Panc1 (cell line): ENCODE measurements around the gene DNAAF5. TPM values are rescaled to one million over a fixed set of nuclear protein-coding genes. Genes with fewer than 3 reads are reported as not detected.

Experiments
- ATAC-seq: fragments of 200-7000 bp; cut with Tn5 transposase; 2 replicates; pipeline ENCODE4 v1.9.1; 2020; ENCODE audit warnings: mild to moderate bottlenecking, moderate library complexity
- BruUV-seq: library from RNA; stranded (reverse); fragments of 400-500 nt; replicated peaks from 2 replicates; lab custom pipeline; 2021; lab: Mats Ljungman, UMichigan
- CTCF ChIA-PET: fragments of 300-600 bp; sonication (Branson Sonifier 250); formaldehyde crosslinking; loops from one replicate; lab custom pipeline; 2022; ENCODE audit warnings: antibody characterized with exemption; lab: Charles Lee
- POLR2A ChIA-PET: fragments of 300-600 bp; sonication (Branson Sonifier 250); formaldehyde crosslinking; loops from one replicate; lab custom pipeline; 2022; ENCODE audit warnings: antibody characterized with exemption; lab: Charles Lee
- DNase-seq: peaks from one replicate; pipeline ENCODE4 v3.0.0-alpha.2; 2010; ENCODE audit warnings: low read depth, low spot score
- H3K27ac ChIP-seq: 2 replicates; pipeline ENCODE4 v1.5.1; 2011; ENCODE audit warnings: mild to moderate bottlenecking, low read length, inconsistent platforms
- H3K27me3 ChIP-seq: fragments of 200-500 bp; sonication (Bioruptor generic); 2 replicates; pipeline ENCODE4 v1.6.0; 2014; ENCODE audit warnings: low read length, inconsistent platforms; ENCODE audit not compliant: control insufficient read depth, insufficient read depth
- H3K36me3 ChIP-seq: fragments of 200-500 bp; sonication (Bioruptor generic); 2 replicates; pipeline ENCODE4 v1.5.1; 2014; ENCODE audit warnings: inconsistent platforms, mild to moderate bottlenecking, low read length, moderate library complexity; ENCODE audit not compliant: control insufficient read depth, insufficient read depth
- H3K4me1 ChIP-seq: 2 replicates; pipeline ENCODE4 v1.5.1; 2011; ENCODE audit warnings: inconsistent platforms, mild to moderate bottlenecking, low read length, moderate library complexity; ENCODE audit not compliant: control insufficient read depth, insufficient read depth
- H3K4me3 ChIP-seq, 2 experiments: 2 replicates each; pipeline ENCODE4 v1.5.1; 2011 to 2012; ENCODE audit warnings: low read depth in 2 of 2, low read length in 2 of 2, mild to moderate bottlenecking in 2 of 2, inconsistent platforms in 1 of 2, moderate library complexity in 1 of 2
- H3K9me3 ChIP-seq: fragments of 200-500 bp; sonication (Bioruptor generic); 2 replicates; pipeline ENCODE4 v1.5.1; 2014; ENCODE audit warnings: low read depth, mild to moderate bottlenecking, inconsistent platforms, low read length, moderate library complexity; ENCODE audit not compliant: control insufficient read depth, insufficient read depth
- POLR2AphosphoS5 ChIP-seq: IDR thresholded peaks from 2 replicates; pipeline ENCODE4 v1.6.1; 2012; ENCODE audit warnings: mild to moderate bottlenecking, low read depth, low read length, moderate library complexity
- REST ChIP-seq, 2 experiments: IDR thresholded peaks; 2 replicates each; pipeline ENCODE4 v1.6.1; 2011 to 2012; ENCODE audit warnings: low read depth in 2 of 2, control low read depth in 1 of 2, low read length in 1 of 2, mild to moderate bottlenecking in 1 of 2, moderate library complexity in 1 of 2; ENCODE audit not compliant: insufficient read depth in 1 of 2
- SIN3A ChIP-seq: IDR thresholded peaks from 2 replicates; pipeline ENCODE4 v1.6.1; 2012; ENCODE audit warnings: low read depth, mild to moderate bottlenecking, low read length, moderate library complexity, borderline replicate concordance; ENCODE audit not compliant: insufficient read depth
- TCF7L2 ChIP-seq: IDR thresholded peaks from 2 replicates; pipeline ENCODE4 v1.6.1; 2011; ENCODE audit warnings: mild to moderate bottlenecking, low read depth, low read length, inconsistent platforms
- in situ Hi-C: cut with HindIII; loops from 2 replicates; pipeline ENCODE4 v1.10.0; 2016; ENCODE audit warnings: low sequenced_read_pairs, low pct_unique_long_range_greater_than_20kb
- intact Hi-C: fragments of 100-400 bp; cut with micrococcal nuclease; formaldehyde crosslinking; loops from one replicate; pipeline ENCODE4 v1.10.0; 2022; ENCODE audit not compliant: unreplicated experiment
- total RNA-seq: library from RNA; stranded (reverse); gene quantifications from one replicate; pipeline ENCODE4 v1.2.1, GENCODE V29; 2021; ENCODE audit not compliant: unreplicated experiment
- TF ChIP-seq, protein P1 (sequence below): fragments of 450-650 bp; IDR thresholded peaks from 2 replicates; pipeline ENCODE4 v1.5.1; 2017; ENCODE audit warnings: mild to moderate bottlenecking

The DNAAF5 gene
- total RNA-seq, 1 experiment from 2014 or later = 79.5 TPM

- ChIA-PET POLR2A (no interaction called here), CTCF (no interaction called here)
- no peak overlapping the region for H3K4me3 ChIP-seq
- TF ChIP-seq TCF7L2 (no peak), SIN3A (no peak), REST (IDR thresholded peaks at IDR 0.05; ENCODE audit: insufficient read depth in 1 of 2, low read depth in 2 of 2, low read length in 1 of 2) (no peak), POLR2AphosphoS5 (no peak)
- TF ChIP-seq, protein P1, sequence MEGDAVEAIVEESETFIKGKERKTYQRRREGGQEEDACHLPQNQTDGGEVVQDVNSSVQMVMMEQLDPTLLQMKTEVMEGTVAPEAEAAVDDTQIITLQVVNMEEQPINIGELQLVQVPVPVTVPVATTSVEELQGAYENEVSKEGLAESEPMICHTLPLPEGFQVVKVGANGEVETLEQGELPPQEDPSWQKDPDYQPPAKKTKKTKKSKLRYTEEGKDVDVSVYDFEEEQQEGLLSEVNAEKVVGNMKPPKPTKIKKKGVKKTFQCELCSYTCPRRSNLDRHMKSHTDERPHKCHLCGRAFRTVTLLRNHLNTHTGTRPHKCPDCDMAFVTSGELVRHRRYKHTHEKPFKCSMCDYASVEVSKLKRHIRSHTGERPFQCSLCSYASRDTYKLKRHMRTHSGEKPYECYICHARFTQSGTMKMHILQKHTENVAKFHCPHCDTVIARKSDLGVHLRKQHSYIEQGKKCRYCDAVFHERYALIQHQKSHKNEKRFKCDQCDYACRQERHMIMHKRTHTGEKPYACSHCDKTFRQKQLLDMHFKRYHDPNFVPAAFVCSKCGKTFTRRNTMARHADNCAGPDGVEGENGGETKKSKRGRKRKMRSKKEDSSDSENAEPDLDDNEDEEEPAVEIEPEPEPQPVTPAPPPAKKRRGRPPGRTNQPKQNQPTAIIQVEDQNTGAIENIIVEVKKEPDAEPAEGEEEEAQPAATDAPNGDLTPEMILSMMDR = no peak
- no peak; the same call in 1 of the 2 replicates for ATAC-seq
- intact Hi-C loops (no loop called here), in situ Hi-C loops (no loop called here)
- no peaks in the 10 kb centered on the region for H3K4me1 ChIP-seq
- H3K36me3 ChIP-seq = no peaks in the 10 kb centered on the region
- no TSS peak for BruUV-seq
- DNase-seq = no peak
- no peak overlapping the region for H3K27ac ChIP-seq
- H3K9me3 ChIP-seq = peaks cover 4% of the 10 kb centered on the region; the same call in 1 of the 2 replicates
- H3K27me3 ChIP-seq = no peaks in the 10 kb centered on the region
Observed at GRCh38 chr7:698515-699475, 27.7 kb upstream of the DNAAF5 start.

GRCh38 chr7:699476-700170 lies 26.9 kb upstream of the DNAAF5 start:
- H3K27me3 ChIP-seq = no peaks in the 10 kb centered on the region
- H3K9me3 ChIP-seq = peaks cover 6% of the 10 kb centered on the region; the same call in 1 of the 2 replicates
- H3K36me3 ChIP-seq = no peaks in the 10 kb centered on the region
- ChIA-PET CTCF (no interaction called here), POLR2A (interaction anchor here (0.7 kb wide), 1 partner anchor 409 kb away, joined by 3 read pairs; no protein-coding TSS in a partner anchor)
- ATAC-seq = no peak
- TF ChIP-seq POLR2AphosphoS5 (no peak), TCF7L2 (no peak), REST (IDR thresholded peaks at IDR 0.05; ENCODE audit: insufficient read depth in 1 of 2, low read depth in 2 of 2, low read length in 1 of 2) (no peak), SIN3A (no peak)
- TF ChIP-seq, protein P1 = no peak
- in situ Hi-C loops (no loop called here), intact Hi-C loops (no loop called here)
- H3K4me1 ChIP-seq = no peaks in the 10 kb centered on the region
- H3K4me3 ChIP-seq = no peak overlapping the region
- no peak overlapping the region for H3K27ac ChIP-seq
- DNase-seq = no peak
- BruUV-seq = no TSS peak
